Epithelial cell of esophagus (primary cell): ENCODE measurements around the gene UBE2L3.

Source experiments
- DNase-seq: peaks from one replicate; pipeline ENCODE4 v3.0.0; 2010; ENCODE audit warnings: low read depth
- H3K4me3 ChIP-seq: 2 replicates; pipeline ENCODE4 v1.5.1; 2011; ENCODE audit warnings: mild to moderate bottlenecking, low read length, control low read depth
- TF ChIP-seq, protein P1 (sequence below): IDR thresholded peaks from 2 replicates; pipeline ENCODE4 v1.5.1; 2011; ENCODE audit warnings: low read depth, mild to moderate bottlenecking, low read length, control low read depth, inconsistent platforms; ENCODE audit not compliant: insufficient read depth; ENCODE audit errors: missing control alignments

Gene UBE2L3

DNA sequence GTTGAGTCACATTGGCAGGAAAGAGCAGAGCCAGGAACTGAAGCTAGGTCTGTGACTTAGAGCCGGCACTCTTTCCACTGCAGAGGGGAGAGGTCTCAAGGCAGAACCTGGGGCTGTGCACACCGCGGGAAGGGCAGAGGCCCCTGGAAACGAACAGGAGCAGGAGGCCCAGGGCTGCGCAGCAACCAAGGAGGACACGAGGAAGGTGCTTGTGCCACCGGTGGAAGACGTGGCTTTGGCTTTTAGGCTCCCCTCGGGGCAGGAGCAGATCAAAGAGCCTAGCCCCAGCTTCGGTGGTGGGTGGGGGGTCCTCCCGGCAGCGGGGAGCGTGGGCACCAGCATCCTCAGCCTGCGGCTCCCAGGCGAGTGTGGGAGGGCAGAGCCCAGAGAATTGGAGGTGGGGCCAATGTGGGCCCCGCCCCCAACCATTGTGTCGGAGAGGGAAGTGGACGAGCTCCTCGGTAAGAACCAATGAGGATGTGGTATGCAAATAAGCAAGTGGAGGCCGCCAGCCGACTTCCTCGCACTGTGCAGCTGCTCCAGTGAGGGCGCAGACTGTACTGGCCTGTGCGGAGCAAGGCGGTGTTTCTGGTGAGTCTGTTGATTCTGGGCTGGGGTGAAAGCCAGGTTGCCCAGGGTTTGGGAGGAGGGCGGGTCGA is 64.9 kb downstream of the UBE2L3 start, which contains the start of gene CCDC116:
CCDC116 (plus strand) TSS at position 524 of the 659 bp plus-strand sequence. CDS start 422 bp downstream, outside the sequence.
- no peak within 1 kb of the TSS for H3K4me3 ChIP-seq
- TF ChIP-seq, protein P1, sequence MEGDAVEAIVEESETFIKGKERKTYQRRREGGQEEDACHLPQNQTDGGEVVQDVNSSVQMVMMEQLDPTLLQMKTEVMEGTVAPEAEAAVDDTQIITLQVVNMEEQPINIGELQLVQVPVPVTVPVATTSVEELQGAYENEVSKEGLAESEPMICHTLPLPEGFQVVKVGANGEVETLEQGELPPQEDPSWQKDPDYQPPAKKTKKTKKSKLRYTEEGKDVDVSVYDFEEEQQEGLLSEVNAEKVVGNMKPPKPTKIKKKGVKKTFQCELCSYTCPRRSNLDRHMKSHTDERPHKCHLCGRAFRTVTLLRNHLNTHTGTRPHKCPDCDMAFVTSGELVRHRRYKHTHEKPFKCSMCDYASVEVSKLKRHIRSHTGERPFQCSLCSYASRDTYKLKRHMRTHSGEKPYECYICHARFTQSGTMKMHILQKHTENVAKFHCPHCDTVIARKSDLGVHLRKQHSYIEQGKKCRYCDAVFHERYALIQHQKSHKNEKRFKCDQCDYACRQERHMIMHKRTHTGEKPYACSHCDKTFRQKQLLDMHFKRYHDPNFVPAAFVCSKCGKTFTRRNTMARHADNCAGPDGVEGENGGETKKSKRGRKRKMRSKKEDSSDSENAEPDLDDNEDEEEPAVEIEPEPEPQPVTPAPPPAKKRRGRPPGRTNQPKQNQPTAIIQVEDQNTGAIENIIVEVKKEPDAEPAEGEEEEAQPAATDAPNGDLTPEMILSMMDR: no peak
- DNase-seq: no peak

DNA sequence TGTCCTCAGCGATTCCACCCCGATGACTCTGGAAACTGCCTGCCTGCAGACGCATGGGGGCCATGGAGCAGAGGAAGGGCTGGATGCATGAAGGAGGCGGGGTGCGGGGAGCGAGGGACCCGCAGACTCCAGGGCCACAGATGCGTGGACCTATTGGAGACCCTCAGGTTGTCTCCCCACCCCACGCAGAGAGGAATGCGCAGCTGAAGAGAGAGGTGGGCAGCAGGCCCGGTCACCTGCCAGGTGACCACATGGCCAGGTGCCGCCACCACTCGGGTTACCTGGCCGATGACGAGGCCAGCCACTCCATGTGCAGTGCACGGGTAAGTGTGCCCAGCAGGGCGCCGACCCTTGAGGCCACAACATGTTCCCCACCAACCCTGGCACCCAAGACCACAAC is 65.4 kb downstream of the UBE2L3 start:
- DNase-seq: no peak
- H3K4me3 ChIP-seq: no peak overlapping the region
- TF ChIP-seq, protein P1: no peak

DNA sequence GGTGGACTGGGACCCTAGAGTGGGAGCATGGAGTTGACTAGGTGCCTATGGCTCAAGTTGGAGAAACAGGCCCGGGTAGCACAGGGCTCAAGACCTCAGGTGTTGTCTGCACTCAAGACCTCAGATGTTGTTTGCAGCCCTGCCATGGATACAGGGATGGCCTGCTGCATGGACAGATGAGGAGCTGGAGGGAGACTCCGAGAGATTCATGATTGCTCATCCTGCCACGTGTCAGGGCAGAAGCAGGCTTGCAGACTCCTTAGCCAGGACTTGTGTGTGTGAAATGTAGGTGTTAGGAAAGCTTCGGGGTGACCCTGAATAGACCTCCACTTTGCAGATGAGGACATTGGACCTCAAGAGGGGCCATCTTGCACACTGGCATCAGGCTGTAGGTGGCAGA is 66.0 kb downstream of the UBE2L3 start:
- no peak overlapping the region for H3K4me3 ChIP-seq
- TF ChIP-seq, protein P1: no peak
- peak; percentile 88 for DNase-seq

DNA sequence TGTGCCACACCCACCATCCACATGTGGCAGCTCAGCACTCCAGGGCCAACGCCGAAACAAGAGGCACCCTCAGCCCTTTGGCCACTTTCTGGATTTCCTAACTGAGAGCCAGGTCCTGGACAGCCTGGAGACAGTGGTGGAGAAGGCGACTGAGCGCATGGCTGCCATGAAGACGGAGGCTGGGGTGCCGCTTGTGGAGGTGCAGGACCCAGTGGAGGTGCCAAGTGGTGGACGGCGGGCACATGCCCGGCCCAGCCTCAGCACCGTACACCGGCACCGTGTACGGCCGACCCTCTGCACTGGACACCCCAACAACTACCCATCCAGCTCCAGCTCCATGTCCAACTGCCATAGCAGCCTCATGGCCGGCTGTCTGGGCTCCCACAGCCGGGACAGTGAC is 66.6 kb downstream of the UBE2L3 start:
- TF ChIP-seq, protein P1: no peak
- no peak overlapping the region for H3K4me3 ChIP-seq
- no peak for DNase-seq

DNA sequence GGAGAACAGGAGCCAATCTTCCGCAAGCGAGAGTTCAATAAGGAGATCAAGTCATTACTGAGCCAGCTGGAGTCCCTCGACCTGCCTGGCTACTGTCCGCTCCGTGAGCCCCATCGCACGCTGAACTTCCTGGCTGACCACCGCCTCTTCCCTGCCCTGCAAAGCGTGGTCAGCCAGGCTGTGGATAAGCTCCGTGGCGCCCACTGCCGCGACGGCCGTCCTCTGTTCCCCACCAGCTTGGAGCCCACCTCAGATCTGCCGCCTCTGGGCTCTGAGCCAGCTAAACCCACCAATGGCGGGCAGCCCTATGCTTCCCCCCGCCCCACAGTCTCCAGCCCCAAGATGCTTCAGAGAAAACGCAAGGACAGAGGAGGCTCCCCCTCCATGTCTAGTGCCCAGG is 67.3 kb downstream of the UBE2L3 start:
- no peak for DNase-seq
- TF ChIP-seq, protein P1: no peak
- H3K4me3 ChIP-seq: no peak overlapping the region

DNA sequence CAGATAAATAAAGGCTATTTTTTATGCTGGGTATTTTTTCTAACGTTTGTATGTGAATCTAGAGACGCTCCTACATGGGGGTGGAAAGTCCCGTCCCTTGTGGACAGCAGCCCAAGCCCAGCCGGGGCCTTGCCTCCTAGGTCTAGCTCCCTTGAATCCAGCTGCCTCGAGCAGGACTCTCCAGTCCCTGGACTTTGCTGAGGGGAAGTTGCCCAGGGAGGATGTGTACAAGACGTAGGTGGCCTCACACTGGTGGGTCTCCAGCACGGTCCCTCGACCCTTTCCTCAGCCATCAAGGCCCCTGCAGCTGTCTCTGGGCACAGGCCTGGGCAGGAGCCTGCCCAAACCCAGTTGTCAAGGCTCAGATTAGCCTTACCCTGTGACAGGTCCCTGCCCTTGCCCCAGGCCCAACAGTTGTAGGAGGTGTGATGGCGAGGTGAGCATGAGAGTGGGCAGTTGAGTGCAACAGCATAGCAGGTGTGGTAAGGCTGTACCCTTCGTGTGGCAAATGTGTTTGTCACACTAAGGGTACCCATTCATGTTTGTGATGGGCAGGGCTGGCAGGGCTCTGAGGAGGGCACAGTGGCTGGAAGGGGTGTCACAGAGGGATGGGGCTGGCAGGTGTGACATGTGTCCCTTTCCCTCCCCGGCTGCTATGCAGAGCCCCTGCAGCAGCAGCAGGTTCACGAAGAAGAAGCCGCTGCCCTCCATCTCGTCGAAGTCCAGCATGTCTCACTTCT is 68.4 kb downstream of the UBE2L3 start:
- H3K4me3 ChIP-seq: no peak overlapping the region
- TF ChIP-seq, protein P1: no peak
- no peak for DNase-seq
